ENCODE data around the gene SRGAP1. TPM values are rescaled to one million over a fixed set of nuclear protein-coding genes. Genes with fewer than 3 reads are reported as not detected.

The SRGAP1 gene
- total and polyA plus RNA-seq, 2 of the 4 experiments (the other 2 are of a cell fraction): 10.0 to 10.2 TPM

- Histone ChIP-seq H3K23ac (ENCODE audit: low read depth, low read length) (no peak overlapping the region), H4K8ac (ENCODE audit: low read depth in 2 of 2, low read length in 2 of 2) (no peak overlapping the region), H3K9me3 (ENCODE audit: control insufficient read depth, insufficient read depth, low read length) (no peaks in the 10 kb centered on the region), H2BK20ac (ENCODE audit: low read depth, low read length) (no peak overlapping the region), H3K4me1 (ENCODE audit: control insufficient read depth, insufficient read depth, low read length) (no peaks in the 10 kb centered on the region), H3K9ac (ENCODE audit: low read depth, low read length) (no peak overlapping the region), H3K27ac (ENCODE audit: insufficient read depth, low read length) (no peak overlapping the region), H3K4me2 (ENCODE audit: low read depth, low read length) (no peak overlapping the region), H2BK15ac (ENCODE audit: low read depth, low read length) (no peak overlapping the region), H3K27me3 (ENCODE audit: control insufficient read depth, insufficient read depth, low read length) (no peaks in the 10 kb centered on the region), H3K79me1 (ENCODE audit: low read depth in 1 of 2, low read length in 2 of 2) (no peaks in the 10 kb centered on the region), H3K14ac (replicated peaks; ENCODE audit: low read depth, low read length) (no peak overlapping the region), H3K4me3 (ENCODE audit: insufficient read depth, low read depth, low read length) (no peak overlapping the region), H2AFZ (replicated peaks; ENCODE audit: low read length, poor library complexity) (no peak overlapping the region), H2AK9ac (replicated peaks; ENCODE audit: low read depth, low read length, poor library complexity) (no peak overlapping the region), H3K18ac (ENCODE audit: low read depth, low read length) (no peak overlapping the region), H2BK5ac (ENCODE audit: low read depth, low read length, poor library complexity, severe bottlenecking) (no peak overlapping the region), H3K9me1 (ENCODE audit: insufficient read depth, low read length) (no peaks in the 10 kb centered on the region), H4K20me1 (ENCODE audit: insufficient read depth, low read length) (no peaks in the 10 kb centered on the region), H2AK5ac (ENCODE audit: low read depth, low read length) (no peak overlapping the region), H4K5ac (ENCODE audit: low read depth, low read length) (no peak overlapping the region), H4K91ac (ENCODE audit: insufficient read depth, low read depth, low read length) (no peak overlapping the region), H3K36me3 (ENCODE audit: control insufficient read depth, insufficient read depth, low read length) (no peaks in the 10 kb centered on the region), H3K56ac (ENCODE audit: extremely low read depth, insufficient read depth, low read length) (no peak overlapping the region), H2BK120ac (ENCODE audit: low read depth, low read length) (no peak overlapping the region), H3K4ac (ENCODE audit: low read depth, low read length) (no peak overlapping the region)
- no TSS peak for BruUV-seq (replicated peaks)
- ChIA-PET POLR2A (ENCODE audit: unreplicated experiment) (no interaction called here), CTCF (interaction anchor here (0.7 to 1.5 kb wide), 2 partner anchors 10 to 345 kb away, joined by 3 to 5 read pairs; no protein-coding TSS in a partner anchor)
- ATAC-seq (ENCODE audit: low read depth): no peak
- no peak for TF ChIP-seq MAFK (IDR thresholded peaks at IDR 0.05; ENCODE audit: low read depth, low read length)
- no peak for TF ChIP-seq USF2 (IDR thresholded peaks at IDR 0.05; ENCODE audit: low read depth, low read length)
- no peak for TF ChIP-seq CEBPB (IDR thresholded peaks at IDR 0.05; ENCODE audit: low read depth, low read length)
- no peak for TF ChIP-seq ELK1 (IDR thresholded peaks at IDR 0.05; ENCODE audit: borderline replicate concordance, low read depth, low read length)
- TF ChIP-seq MXI1 (IDR thresholded peaks at IDR 0.05; ENCODE audit: borderline replicate concordance, low read depth, low read length): no peak
- TF ChIP-seq, protein P1, sequence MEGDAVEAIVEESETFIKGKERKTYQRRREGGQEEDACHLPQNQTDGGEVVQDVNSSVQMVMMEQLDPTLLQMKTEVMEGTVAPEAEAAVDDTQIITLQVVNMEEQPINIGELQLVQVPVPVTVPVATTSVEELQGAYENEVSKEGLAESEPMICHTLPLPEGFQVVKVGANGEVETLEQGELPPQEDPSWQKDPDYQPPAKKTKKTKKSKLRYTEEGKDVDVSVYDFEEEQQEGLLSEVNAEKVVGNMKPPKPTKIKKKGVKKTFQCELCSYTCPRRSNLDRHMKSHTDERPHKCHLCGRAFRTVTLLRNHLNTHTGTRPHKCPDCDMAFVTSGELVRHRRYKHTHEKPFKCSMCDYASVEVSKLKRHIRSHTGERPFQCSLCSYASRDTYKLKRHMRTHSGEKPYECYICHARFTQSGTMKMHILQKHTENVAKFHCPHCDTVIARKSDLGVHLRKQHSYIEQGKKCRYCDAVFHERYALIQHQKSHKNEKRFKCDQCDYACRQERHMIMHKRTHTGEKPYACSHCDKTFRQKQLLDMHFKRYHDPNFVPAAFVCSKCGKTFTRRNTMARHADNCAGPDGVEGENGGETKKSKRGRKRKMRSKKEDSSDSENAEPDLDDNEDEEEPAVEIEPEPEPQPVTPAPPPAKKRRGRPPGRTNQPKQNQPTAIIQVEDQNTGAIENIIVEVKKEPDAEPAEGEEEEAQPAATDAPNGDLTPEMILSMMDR (conservative IDR thresholded peaks at IDR 0.05; ENCODE audit: low read depth, low read length): no peak
- intact Hi-C loops (cut with micrococcal nuclease): no loop called here
- no peak for DNase-seq
- no CpG with 5 or more reads among the region's 3 CpGs for WGBS, 2 experiments (ENCODE audit: extremely low coverage in 2 of 2, insufficient read length in 1 of 2)
- in situ Hi-C loops (cut with MboI; ENCODE audit: low sequenced_read_pairs): no loop called here
- dilution Hi-C loops (cut with HindIII; ENCODE audit: low sequenced_read_pairs, unreplicated experiment): loop anchor here (25.0 kb wide), 1 partner anchor 425 kb away; no protein-coding TSS in a partner anchor
These were observed 7.6 kb upstream of the SRGAP1 start for GRCh38 chr12:63836936-63837335.
